GM12878 (cell line): ENCODE data around the gene CNTRL. TPM values are rescaled to one million over a fixed set of nuclear protein-coding genes. Genes with fewer than 3 reads are reported as not detected.
A peak's percentile ranks its signal among the peaks of the same experiment; 100 is the strongest.

Experiments used
- ATAC-seq: fragments of 200-7000 bp; cut with Tn5 transposase; 3 replicates; pipeline ENCODE4 v1.9.1; 2020; ENCODE audit warnings: mild to moderate bottlenecking, moderate library complexity
- BruUV-seq: library from RNA; stranded (reverse); fragments of 400-500 nt; replicated peaks from 2 replicates; lab custom pipeline; 2021; lab: Mats Ljungman, UMichigan
- CTCF ChIA-PET: fragments of 300-600 bp; sonication (Branson Sonifier 250); formaldehyde crosslinking; extraction: SDS; loops from one replicate; lab custom pipeline; 2021; ENCODE audit warnings: inconsistent platforms; lab: Yijun Ruan, JAX
- POLR2A ChIA-PET: fragments of 350-600 bp; formaldehyde crosslinking; extraction: SDS; loops from one replicate; lab custom pipeline; 2021; ENCODE audit warnings: inconsistent platforms; lab: Charles Lee
- RAD21 ChIA-PET: fragments of 300-600 bp; sonication (Branson Sonifier 250); formaldehyde crosslinking; loops from one replicate; lab custom pipeline; 2023; ENCODE audit warnings: antibody characterized with exemption; ENCODE audit not compliant: unreplicated experiment; lab: Charles Lee
- SMC1A ChIA-PET: fragments of 300-600 bp; sonication (Branson Sonifier 250); formaldehyde crosslinking; loops from one replicate; lab custom pipeline; 2023; ENCODE audit not compliant: unreplicated experiment, uncharacterized antibody; lab: Charles Lee
- DNase-seq: peaks from one replicate; pipeline ENCODE4 v3.0.0-alpha.2; 2011; ENCODE audit warnings: low read depth, low spot score
- FAIRE-seq: peaks from 3 replicates; lab custom pipeline; 2011; peaks lifted over from hg19 to GRCh38; lab: Jason Lieb, UNC
- H2AFZ ChIP-seq: 2 replicates; pipeline ENCODE4 v1.6.0; 2011; ENCODE audit warnings: low read depth, low read length, control low read depth; ENCODE audit not compliant: control insufficient read depth
- H3K27ac ChIP-seq: 2 replicates; pipeline ENCODE4 v1.5.1; 2011; ENCODE audit warnings: control low read depth; ENCODE audit not compliant: control insufficient read depth, insufficient read depth
- H3K27me3 ChIP-seq, 2 experiments: replicated peaks in 1 of 2; 2 replicates each; pipeline versions ENCODE4 v1.6.0 to v1.6.1; 2011; ENCODE audit warnings: low read length in 1 of 2; ENCODE audit not compliant: control insufficient read depth in 2 of 2, insufficient read depth in 2 of 2
- H3K36me3 ChIP-seq, 2 experiments: 2 replicates each; pipeline ENCODE4 v1.5.1; 2011; ENCODE audit warnings: low read length in 1 of 2; ENCODE audit not compliant: control insufficient read depth in 2 of 2, insufficient read depth in 2 of 2
- H3K4me1 ChIP-seq: 2 replicates; pipeline ENCODE4 v1.6.1; 2011; ENCODE audit warnings: mild to moderate bottlenecking, low read length, moderate library complexity, mixed read lengths; ENCODE audit not compliant: control insufficient read depth, insufficient read depth
- H3K4me2 ChIP-seq: 2 replicates; pipeline ENCODE4 v1.6.0; 2011; ENCODE audit warnings: control low read depth; ENCODE audit not compliant: control insufficient read depth, insufficient read depth
- H3K4me3 ChIP-seq: fragments of 200-600 bp; sonication (generic); 2 replicates; pipeline ENCODE4 v1.5.1; 2016
- H3K79me2 ChIP-seq: 2 replicates; pipeline ENCODE4 v1.6.0; 2011; ENCODE audit warnings: low read length; ENCODE audit not compliant: control insufficient read depth, insufficient read depth
- H3K9ac ChIP-seq: 2 replicates; pipeline ENCODE4 v1.8.0; 2011; ENCODE audit warnings: low read length, control low read depth, mixed read lengths; ENCODE audit not compliant: control insufficient read depth, insufficient read depth
- H3K9me3 ChIP-seq: replicated peaks from 3 replicates; pipeline ENCODE4 v1.5.1; 2011; ENCODE audit warnings: mild to moderate bottlenecking, low read length; ENCODE audit not compliant: control insufficient read depth, insufficient read depth
- H4K20me1 ChIP-seq: 2 replicates; pipeline ENCODE4 v1.6.0; 2011; ENCODE audit not compliant: control insufficient read depth, insufficient read depth
- BHLHE40 ChIP-seq, 2 experiments: fragments of 450-650 bp in 1 of 2; IDR thresholded peaks; 2 replicates each; pipeline ENCODE4 v1.6.1; 2011 to 2017; ENCODE audit warnings: low read depth in 2 of 2, borderline replicate concordance in 1 of 2, improper control_type of control experiment in 1 of 2, low read length in 1 of 2, mild to moderate bottlenecking in 1 of 2
- GATAD2B ChIP-seq: fragments of 450-650 bp; conservative IDR thresholded peaks from 2 replicates; pipeline ENCODE4 v1.6.1; 2017; ENCODE audit warnings: low read depth, mild to moderate bottlenecking, moderate library complexity
- HDAC2 ChIP-seq: fragments of 200-600 bp; sonication (generic); IDR thresholded peaks from 2 replicates; pipeline ENCODE4 v1.6.1; 2017
- PKNOX1 ChIP-seq: fragments of 450-650 bp; IDR thresholded peaks from 2 replicates; pipeline ENCODE4 v1.6.1; 2016; ENCODE audit warnings: mild to moderate bottlenecking
- ZSCAN29 ChIP-seq: fragments of 450-650 bp; IDR thresholded peaks from 2 replicates; pipeline ENCODE4 v1.6.1; 2017; ENCODE audit warnings: mild to moderate bottlenecking, moderate library complexity
- WGBS: methylation state at CpG from one replicate; pipeline ENCODE4 v1.1.6; 2016; ENCODE audit warnings: low lambda C conversion rate; ENCODE audit not compliant: insufficient replicate concordance, insufficient coverage; ENCODE audit errors: missing lambda C conversion rate; 5-methylcytosine and 5-hydroxymethylcytosine counted together
- in situ Hi-C: fragments of 300-500 bp; cut with MboI; formaldehyde crosslinking; loops from 9 replicates; pipeline ENCODE4 v1.14.3; 2018; ENCODE audit warnings: mixed read lengths
- intact Hi-C: fragments of 100-400 bp; cut with micrococcal nuclease; formaldehyde crosslinking; loops from one replicate; pipeline ENCODE4 v1.14.2; 2022; ENCODE audit not compliant: unreplicated experiment
- polyA plus RNA-seq, 11 experiments: library from polyadenylated mRNA; depleted of rRNA in 4 of 11; unstranded in 6 of 11; stranded (reverse) in 5 of 11; fragments of >200 nt; fragmentation: Nextera tagmentation in 4 of 11; fragmentation: Illumina TruSeq in 1 of 11; extraction: Ambion mirVana in 4 of 11; extraction: Trizol in 1 of 11; gene quantifications; 1 replicate in 1 of 11; 2 replicates in 10 of 11; pipeline versions ENCODE4 v1.2.1 to v1.2.3, GENCODE V29; 2011 to 2016; ENCODE audit warnings: inconsistent platforms in 2 of 11, missing spikeins in 2 of 11, low read depth in 1 of 11
- total RNA-seq, 4 experiments: library from RNA; depleted of rRNA in 3 of 4; stranded (reverse); fragments of >200 nt in 3 of 4; fragmentation: Illumina TruSeq in 1 of 4; extraction: Trizol in 1 of 4; gene quantifications; 2 replicates each; pipeline versions ENCODE4 v1.2.1 to v1.2.3, GENCODE V29; 2013 to 2021
- TF ChIP-seq, protein P1 (sequence below), 3 experiments: IDR thresholded peaks in 2 of 3; conservative IDR thresholded peaks in 1 of 3; 2 replicates each; pipeline ENCODE4 v1.5.1; 2011; ENCODE audit warnings: low read depth in 3 of 3, low read length in 3 of 3, mild to moderate bottlenecking in 3 of 3, control low read depth in 2 of 3, moderate library complexity in 2 of 3, inconsistent platforms in 1 of 3, mixed read lengths in 1 of 3; ENCODE audit not compliant: control insufficient read depth in 2 of 3, insufficient read depth in 1 of 3; ENCODE audit errors: extremely low read depth in 1 of 3
- TF ChIP-seq, protein P2 (sequence below): fragments of 450-650 bp; IDR thresholded peaks from 2 replicates; pipeline ENCODE4 v1.6.1; 2017; ENCODE audit warnings: mild to moderate bottlenecking, moderate library complexity

CNTRL gene
- total and polyA plus RNA-seq, 10 of the 15 experiments (the other 5 are each of a cell fraction or from before 2014, with no cell fraction given) = 20.0 to 65.4 (median 38.8) TPM

DNA sequence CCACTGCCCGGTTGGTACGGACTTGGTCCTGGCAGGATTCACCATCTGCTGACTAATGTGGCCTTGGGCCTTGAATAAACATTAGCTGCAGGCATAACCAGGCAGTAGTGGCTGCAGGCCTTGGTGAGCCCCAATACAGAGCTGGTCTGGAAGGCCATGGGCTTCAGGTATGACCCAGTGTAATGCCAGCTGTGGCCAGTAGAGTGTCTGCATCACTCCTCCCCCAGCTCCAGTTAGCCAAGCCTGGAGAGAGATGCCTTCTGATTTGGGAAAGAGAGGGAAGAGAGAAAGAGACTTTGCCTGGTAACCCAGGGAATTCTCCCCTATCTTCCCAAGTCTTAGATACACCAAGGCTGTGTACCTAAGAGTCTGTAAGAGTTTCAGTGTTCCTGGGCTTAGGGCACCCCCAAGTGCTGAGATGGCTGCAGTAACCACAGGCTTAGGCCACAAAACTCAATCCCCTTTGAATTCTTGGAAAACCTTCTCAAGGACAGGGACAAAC is 19.1 kb upstream of the CNTRL start:
- H3K36me3 ChIP-seq = no peaks in the 10 kb centered on the region
- H3K9me3 ChIP-seq = no peaks in the 10 kb centered on the region
- H3K9ac ChIP-seq = no peak overlapping the region
- FAIRE-seq = peak; percentile 77
- in situ Hi-C loops (no loop called here), intact Hi-C loops (loop anchor here (5.0 kb wide), 1 partner anchor 63 kb away; no protein-coding TSS in a partner anchor)
- ChIA-PET POLR2A (interaction anchor here (0.5 to 1.0 kb wide), 3 partner anchors 9 to 1350 kb away, joined by 3 read pairs; no protein-coding TSS in a partner anchor), SMC1A (interaction anchor here (1.5 to 1.6 kb wide), 2 partner anchors 70 to 300 kb away, joined by 8 to 9 read pairs; no protein-coding TSS in a partner anchor), CTCF (interaction anchor here (0.5 to 3.2 kb wide), 15 partner anchors 9 to 302 kb away, joined by 3 to 16 read pairs (median 3); no protein-coding TSS in a partner anchor), RAD21 (interaction anchor here (0.7 to 1.0 kb wide), 3 partner anchors 74 to 434 kb away, joined by 3 to 5 read pairs (median 3); no protein-coding TSS in a partner anchor)
- no peak overlapping the region for H3K27ac ChIP-seq
- H4K20me1 ChIP-seq = no peaks in the 10 kb centered on the region
- no peak for DNase-seq
- no peak overlapping the region for H2AFZ ChIP-seq
- BruUV-seq = no TSS peak
- 90% methylated on average over 2 of the region's 2 CpGs for WGBS
- ATAC-seq = peak; percentile 98
- H3K79me2 ChIP-seq = no peaks in the 10 kb centered on the region
- no peak overlapping the region for H3K4me2 ChIP-seq
- H3K27me3 ChIP-seq = no peaks in the 10 kb centered on the region
- no peak overlapping the region for H3K4me3 ChIP-seq
- TF ChIP-seq, protein P1, sequence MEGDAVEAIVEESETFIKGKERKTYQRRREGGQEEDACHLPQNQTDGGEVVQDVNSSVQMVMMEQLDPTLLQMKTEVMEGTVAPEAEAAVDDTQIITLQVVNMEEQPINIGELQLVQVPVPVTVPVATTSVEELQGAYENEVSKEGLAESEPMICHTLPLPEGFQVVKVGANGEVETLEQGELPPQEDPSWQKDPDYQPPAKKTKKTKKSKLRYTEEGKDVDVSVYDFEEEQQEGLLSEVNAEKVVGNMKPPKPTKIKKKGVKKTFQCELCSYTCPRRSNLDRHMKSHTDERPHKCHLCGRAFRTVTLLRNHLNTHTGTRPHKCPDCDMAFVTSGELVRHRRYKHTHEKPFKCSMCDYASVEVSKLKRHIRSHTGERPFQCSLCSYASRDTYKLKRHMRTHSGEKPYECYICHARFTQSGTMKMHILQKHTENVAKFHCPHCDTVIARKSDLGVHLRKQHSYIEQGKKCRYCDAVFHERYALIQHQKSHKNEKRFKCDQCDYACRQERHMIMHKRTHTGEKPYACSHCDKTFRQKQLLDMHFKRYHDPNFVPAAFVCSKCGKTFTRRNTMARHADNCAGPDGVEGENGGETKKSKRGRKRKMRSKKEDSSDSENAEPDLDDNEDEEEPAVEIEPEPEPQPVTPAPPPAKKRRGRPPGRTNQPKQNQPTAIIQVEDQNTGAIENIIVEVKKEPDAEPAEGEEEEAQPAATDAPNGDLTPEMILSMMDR (IDR thresholded peaks at IDR 0.05 in 2 of 3, conservative IDR thresholded peaks at IDR 0.05 in 1 of 3; ENCODE audit: control insufficient read depth in 2 of 3, extremely low read depth in 1 of 3, insufficient read depth in 1 of 3, low read depth in 3 of 3, low read length in 3 of 3) = peak in 2 of 3 experiments; percentile 54 to 75; a peak in 5 of 6 replicates
- no peak for TF ChIP-seq ZSCAN29
- no peaks in the 10 kb centered on the region for H3K4me1 ChIP-seq

DNA sequence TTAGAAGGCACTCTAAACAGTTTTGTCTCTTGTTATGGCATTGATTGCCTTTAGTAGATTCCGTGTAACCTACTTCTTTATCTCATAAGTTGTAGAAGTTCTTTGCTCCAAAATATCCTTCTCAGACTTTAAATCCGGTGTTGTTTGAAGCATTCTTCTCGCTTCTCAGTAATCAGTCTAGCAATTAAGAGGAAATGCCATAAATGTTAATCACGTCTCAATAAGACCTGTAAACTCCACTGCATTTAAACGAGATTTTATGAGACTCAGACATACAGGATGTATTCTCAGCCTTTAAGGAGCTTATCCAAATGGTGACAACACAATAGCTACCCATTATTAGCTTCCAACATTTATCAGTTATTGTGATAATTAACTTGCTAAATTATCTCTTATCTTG is 16.9 kb upstream of the CNTRL start:
- H3K36me3 ChIP-seq = no peaks in the 10 kb centered on the region
- WGBS = 64% methylated on average over 5 of the region's 5 CpGs
- no peaks in the 10 kb centered on the region for H3K9me3 ChIP-seq
- RAD21 ChIA-PET = interaction anchor here (2.9 kb wide), 1 partner anchor 301 kb away, joined by 45 read pairs; no protein-coding TSS in a partner anchor
- no peaks in the 10 kb centered on the region for H4K20me1 ChIP-seq
- H3K4me3 ChIP-seq = no peak overlapping the region
- DNase-seq (no peak), FAIRE-seq (no peak), ATAC-seq (no peak)
- CTCF ChIA-PET = interaction anchor here (1.7 to 6.3 kb wide), 5 partner anchors 8 to 302 kb away, joined by 4 to 115 read pairs (median 86); partner anchors contain the start of gene C5
- BruUV-seq = no TSS peak
- H3K4me2 ChIP-seq = no peak overlapping the region
- POLR2A ChIA-PET = no interaction called here
- no peaks in the 10 kb centered on the region for H3K27me3 ChIP-seq
- in situ Hi-C loops = no loop called here
- intact Hi-C loops = loop anchor here (5.0 kb wide), 1 partner anchor 66 kb away; no protein-coding TSS in a partner anchor
- no peak overlapping the region for H2AFZ ChIP-seq
- SMC1A ChIA-PET = interaction anchor here (0.9 to 5.7 kb wide), 3 partner anchors 9 to 301 kb away, joined by 3 to 73 read pairs (median 45); partner anchors contain the start of gene C5
- no peaks in the 10 kb centered on the region for H3K79me2 ChIP-seq
- no peak overlapping the region for H3K9ac ChIP-seq
- no peak overlapping the region for H3K27ac ChIP-seq
- H3K4me1 ChIP-seq = no peaks in the 10 kb centered on the region
- TF ChIP-seq PKNOX1 = no peak
- no peak for TF ChIP-seq GATAD2B
- no peak for TF ChIP-seq BHLHE40 (IDR thresholded peaks at IDR 0.05; ENCODE audit: borderline replicate concordance in 1 of 2, low read depth in 2 of 2, low read length in 1 of 2)
- no peak for TF ChIP-seq HDAC2
- TF ChIP-seq, protein P2, sequence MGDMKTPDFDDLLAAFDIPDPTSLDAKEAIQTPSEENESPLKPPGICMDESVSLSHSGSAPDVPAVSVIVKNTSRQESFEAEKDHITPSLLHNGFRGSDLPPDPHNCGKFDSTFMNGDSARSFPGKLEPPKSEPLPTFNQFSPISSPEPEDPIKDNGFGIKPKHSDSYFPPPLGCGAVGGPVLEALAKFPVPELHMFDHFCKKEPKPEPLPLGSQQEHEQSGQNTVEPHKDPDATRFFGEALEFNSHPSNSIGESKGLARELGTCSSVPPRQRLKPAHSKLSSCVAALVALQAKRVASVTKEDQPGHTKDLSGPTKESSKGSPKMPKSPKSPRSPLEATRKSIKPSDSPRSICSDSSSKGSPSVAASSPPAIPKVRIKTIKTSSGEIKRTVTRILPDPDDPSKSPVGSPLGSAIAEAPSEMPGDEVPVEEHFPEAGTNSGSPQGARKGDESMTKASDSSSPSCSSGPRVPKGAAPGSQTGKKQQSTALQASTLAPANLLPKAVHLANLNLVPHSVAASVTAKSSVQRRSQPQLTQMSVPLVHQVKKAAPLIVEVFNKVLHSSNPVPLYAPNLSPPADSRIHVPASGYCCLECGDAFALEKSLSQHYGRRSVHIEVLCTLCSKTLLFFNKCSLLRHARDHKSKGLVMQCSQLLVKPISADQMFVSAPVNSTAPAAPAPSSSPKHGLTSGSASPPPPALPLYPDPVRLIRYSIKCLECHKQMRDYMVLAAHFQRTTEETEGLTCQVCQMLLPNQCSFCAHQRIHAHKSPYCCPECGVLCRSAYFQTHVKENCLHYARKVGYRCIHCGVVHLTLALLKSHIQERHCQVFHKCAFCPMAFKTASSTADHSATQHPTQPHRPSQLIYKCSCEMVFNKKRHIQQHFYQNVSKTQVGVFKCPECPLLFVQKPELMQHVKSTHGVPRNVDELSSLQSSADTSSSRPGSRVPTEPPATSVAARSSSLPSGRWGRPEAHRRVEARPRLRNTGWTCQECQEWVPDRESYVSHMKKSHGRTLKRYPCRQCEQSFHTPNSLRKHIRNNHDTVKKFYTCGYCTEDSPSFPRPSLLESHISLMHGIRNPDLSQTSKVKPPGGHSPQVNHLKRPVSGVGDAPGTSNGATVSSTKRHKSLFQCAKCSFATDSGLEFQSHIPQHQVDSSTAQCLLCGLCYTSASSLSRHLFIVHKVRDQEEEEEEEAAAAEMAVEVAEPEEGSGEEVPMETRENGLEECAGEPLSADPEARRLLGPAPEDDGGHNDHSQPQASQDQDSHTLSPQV = no peak
